GM21723 (cell line): ENCODE data around the gene CSTB.

Source experiments
- ATAC-seq: cut with Tn5 transposase; IDR thresholded peaks from one replicate; pipeline ENCODE4 v1.9.1; 2021; ENCODE audit warnings: mild to moderate bottlenecking, moderate library complexity; ENCODE audit not compliant: unreplicated experiment

The CSTB gene

GRCh38 chr21:43752758-43753438 lies 23.2 kb downstream of the CSTB start:
- no peak for ATAC-seq

DNA sequence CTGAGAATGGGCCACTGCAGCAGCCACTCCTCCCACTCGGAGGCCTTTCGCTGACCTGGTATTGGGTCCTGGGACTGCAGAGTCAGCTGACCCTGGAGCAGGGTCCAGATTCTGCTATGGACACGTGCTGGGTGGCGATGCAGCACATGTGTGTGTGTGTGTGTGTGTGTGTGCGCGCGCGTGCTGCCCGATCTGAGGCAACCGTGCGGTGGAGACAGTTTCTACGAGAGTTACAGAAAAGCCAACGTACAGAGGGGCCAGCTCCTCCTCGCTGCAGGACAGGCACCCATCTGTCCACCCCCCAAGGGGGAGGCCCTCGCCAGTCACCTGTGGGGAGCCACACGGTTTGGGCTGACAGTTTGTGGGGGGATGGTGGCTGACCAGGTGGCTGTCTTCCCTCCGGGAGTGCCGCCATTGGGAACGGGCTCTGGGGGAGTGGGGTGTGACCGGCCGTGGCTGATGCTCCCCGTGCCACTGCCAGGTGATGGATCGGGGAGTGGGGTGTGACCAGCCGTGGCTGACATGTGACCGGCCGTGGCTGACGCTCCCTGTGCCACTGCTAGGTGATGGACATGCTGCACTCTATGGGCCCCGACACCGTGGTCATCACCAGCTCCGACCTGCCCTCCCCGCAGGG lies 24.0 kb downstream of the CSTB start:
- ATAC-seq = no peak

GRCh38 chr21:43750339-43751033 lies 25.6 kb downstream of the CSTB start:
- no peak for ATAC-seq

- ATAC-seq = no peak
Measured at GRCh38 chr21:43749651-43750262, 26.4 kb downstream of the CSTB start.

DNA sequence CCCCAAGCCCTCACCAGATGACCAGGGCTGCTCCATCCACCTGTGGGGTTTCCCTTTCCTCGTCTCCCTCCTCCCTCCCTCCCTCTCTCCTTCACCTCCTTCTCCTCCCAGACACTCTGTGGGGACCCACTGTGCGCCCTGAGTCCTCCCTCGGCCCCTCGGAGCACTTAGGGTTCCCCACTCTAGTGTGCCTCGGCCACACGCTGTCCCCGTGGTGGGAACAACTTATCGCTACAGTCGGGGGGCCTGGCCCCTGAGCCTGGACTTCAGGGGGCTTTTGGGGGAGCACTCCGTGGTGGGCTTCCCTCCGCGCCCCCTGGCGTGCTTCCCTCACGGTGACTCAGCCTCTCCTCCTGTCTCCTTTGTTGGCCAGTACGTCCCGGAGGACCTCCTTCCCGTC lies 27.5 kb downstream of the CSTB start:
- no peak for ATAC-seq

GRCh38 chr21:43745772-43746517 lies 30.2 kb downstream of the CSTB start:
- no peak for ATAC-seq

- no peak for ATAC-seq
Measured at GRCh38 chr21:43744725-43745124, 31.4 kb downstream of the CSTB start.

GRCh38 chr21:43743947-43744346 lies 32.2 kb downstream of the CSTB start:
- ATAC-seq = no peak

GRCh38 chr21:43741423-43742096 lies 34.5 kb downstream of the CSTB start:
- no peak for ATAC-seq

DNA sequence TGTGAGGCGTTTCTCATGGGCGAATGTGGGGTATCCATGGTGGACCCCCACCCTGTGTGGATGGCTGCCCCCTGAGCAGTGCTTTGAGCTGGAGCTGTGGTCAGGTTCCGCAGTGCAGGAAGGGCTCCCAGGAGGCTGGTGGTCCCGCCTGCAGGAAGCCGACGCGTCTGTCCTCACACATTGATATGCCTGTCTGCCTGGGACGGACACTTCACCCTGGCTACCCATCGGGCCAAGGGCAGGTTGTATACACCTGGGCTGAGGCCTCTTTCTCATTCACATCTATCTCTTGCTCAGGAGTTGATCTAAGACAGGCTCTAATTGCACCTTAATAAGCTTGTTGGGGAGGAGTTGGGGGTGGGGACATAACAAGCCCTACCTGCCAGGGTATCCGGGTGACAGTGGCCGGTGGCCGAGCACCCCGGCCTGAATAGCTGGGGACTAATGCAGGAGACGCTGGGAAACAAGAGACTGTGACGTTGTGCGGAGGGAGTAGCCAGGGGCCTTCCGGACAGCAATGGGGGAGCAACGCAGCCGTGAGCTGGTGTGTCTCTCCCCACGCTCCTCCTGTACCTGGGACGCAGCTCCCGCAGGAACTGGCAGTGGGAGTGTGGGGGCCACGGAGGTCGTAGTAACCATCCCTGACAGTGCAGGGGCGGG lies 35.5 kb downstream of the CSTB start:
- ATAC-seq = no peak

- ATAC-seq = no peak
Measured at GRCh38 chr21:43739621-43740435, 36.3 kb downstream of the CSTB start.

- ATAC-seq = no peak
Measured at GRCh38 chr21:43737158-43737950, 38.8 kb downstream of the CSTB start.

DNA sequence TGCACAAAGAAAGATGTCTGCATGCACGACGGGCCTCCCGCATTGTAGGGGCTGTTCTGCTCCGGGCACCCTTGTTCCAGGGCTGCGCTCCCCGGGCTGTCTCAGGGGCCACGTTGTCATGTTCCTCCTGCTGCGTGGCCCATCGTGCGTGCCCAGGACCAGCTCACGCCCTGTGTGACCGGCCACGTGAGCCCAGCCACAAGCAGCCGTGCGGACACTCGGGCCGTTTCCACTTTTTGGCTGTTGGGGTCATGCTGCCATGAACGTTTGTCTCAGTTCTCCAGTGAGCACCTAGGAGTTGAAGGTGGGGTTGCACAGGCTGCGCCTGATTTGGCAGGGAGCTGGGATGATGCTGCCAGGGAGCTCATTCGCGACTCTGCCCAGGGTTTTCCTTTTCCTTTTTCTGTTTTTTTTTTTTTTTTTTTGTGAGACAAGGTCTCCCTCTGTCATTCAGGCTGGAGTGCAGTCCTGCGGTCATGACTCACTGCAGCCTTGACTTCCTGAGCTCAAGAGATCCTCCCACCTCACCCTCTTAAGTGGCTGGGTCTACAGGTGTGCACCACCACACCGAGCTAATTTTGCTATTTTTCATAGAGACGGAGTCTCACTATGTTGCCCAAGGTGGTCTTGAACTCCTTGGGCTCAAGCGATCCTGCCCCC lies 39.8 kb downstream of the CSTB start:
- ATAC-seq = no peak

GRCh38 chr21:43735236-43736091 lies 40.6 kb downstream of the CSTB start:
- no peak for ATAC-seq

GRCh38 chr21:43734928-43735229 lies 41.2 kb downstream of the CSTB start:
- no peak for ATAC-seq

GRCh38 chr21:43734131-43734927 lies 41.8 kb downstream of the CSTB start:
- ATAC-seq = no peak
